ENCODE data around the gene EIF5B.
"Not testable (repeated sequence)": the region's sequence is repeated elsewhere in the genome, so short reads cannot be mapped to it uniquely, and the experiment has no call there.

The EIF5B gene

DNA sequence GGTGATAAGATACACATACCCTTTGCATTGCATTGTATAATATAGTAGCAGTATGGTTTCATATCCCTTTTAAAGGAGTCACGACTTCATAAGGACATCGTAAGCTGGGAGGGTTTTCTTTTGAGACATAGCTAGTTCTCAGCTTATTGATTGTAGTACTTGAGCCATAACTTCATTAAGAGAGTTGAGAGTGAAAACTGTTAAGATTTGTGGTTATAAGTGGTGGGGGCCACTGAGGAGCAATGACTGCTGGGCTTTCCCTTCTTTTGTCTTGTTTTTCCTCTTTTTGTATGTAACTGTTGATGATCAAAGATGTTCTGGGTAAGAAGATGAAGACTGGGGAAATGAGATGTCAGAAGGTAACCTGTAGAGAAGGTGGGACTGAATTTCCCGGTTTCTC is 11.0 kb downstream of the EIF5B start:
- H3K4me3 ChIP-seq (ENCODE audit: low read depth, low read length): no peak overlapping the region
- no peak for TF ChIP-seq CTCF (conservative IDR thresholded peaks at IDR 0.05; ENCODE audit: low read depth, low read length)
- no peak for DNase-seq (ENCODE audit: low read depth)

DNA sequence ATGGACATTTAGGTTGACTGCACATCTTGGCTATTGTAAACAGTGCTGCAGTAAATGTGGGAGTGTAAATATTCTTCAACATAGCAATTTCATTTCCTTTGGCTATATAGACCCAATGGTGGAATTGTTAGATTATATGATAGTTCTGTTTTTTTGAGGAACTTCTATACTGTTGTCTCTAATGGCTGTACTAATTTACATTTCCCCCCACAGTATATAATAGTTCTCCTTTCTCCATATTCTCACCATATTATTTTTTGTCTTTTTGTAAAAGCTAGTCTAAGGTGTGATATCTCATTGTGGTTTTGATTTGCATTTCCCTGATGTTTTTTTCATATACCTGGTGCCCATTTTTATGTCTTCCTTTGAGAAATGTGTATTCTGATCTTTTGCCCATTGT is 13.0 kb downstream of the EIF5B start:
- DNase-seq (ENCODE audit: low read depth): no peak
- no peak overlapping the region for H3K4me3 ChIP-seq (ENCODE audit: low read depth, low read length)
- no peak for TF ChIP-seq CTCF (conservative IDR thresholded peaks at IDR 0.05; ENCODE audit: low read depth, low read length)

DNA sequence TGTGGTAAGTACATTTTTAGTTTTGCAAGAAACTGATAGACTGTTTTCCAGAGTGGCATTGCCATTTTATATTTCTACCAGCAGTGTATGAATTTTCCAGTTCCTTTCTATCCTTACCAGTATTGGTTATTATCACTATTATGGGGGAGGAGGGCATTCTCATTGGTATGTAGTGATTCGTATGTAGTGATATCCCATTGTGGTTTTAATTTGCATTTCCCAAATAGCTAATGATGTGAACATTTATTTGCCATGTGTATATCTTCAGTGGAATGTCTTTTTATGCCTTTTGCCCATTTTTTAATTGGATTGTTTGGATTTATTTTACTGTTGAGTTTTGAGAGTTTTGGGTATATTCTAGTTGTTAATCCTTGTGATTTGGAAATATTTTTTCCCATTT is 16.9 kb downstream of the EIF5B start:
- DNase-seq (ENCODE audit: low read depth): peak; percentile 11
- no peak overlapping the region for H3K4me3 ChIP-seq (ENCODE audit: low read depth, low read length)
- TF ChIP-seq CTCF (conservative IDR thresholded peaks at IDR 0.05; ENCODE audit: low read depth, low read length): no peak

- H3K4me3 ChIP-seq (ENCODE audit: low read depth, low read length); DNase-seq (ENCODE audit: low read depth): not testable (repeated sequence)
Observed at GRCh38 chr2:99354825-99355224, 17.6 kb downstream of the EIF5B start.

- H3K4me3 ChIP-seq (ENCODE audit: low read depth, low read length): no peak overlapping the region
- TF ChIP-seq CTCF (conservative IDR thresholded peaks at IDR 0.05; ENCODE audit: low read depth, low read length): no peak
- DNase-seq (ENCODE audit: low read depth): no peak
Observed at GRCh38 chr2:99356853-99357252, 19.7 kb downstream of the EIF5B start.

- DNase-seq (ENCODE audit: low read depth): no peak
- no peak for TF ChIP-seq CTCF (conservative IDR thresholded peaks at IDR 0.05; ENCODE audit: low read depth, low read length)
- H3K4me3 ChIP-seq (ENCODE audit: low read depth, low read length): no peak overlapping the region
Observed at GRCh38 chr2:99365661-99366060, 28.5 kb downstream of the EIF5B start.

GRCh38 chr2:99368854-99369253 is 31.7 kb downstream of the EIF5B start:
- not testable (repeated sequence) for H3K4me3 ChIP-seq (ENCODE audit: low read depth, low read length); DNase-seq (ENCODE audit: low read depth)

DNA sequence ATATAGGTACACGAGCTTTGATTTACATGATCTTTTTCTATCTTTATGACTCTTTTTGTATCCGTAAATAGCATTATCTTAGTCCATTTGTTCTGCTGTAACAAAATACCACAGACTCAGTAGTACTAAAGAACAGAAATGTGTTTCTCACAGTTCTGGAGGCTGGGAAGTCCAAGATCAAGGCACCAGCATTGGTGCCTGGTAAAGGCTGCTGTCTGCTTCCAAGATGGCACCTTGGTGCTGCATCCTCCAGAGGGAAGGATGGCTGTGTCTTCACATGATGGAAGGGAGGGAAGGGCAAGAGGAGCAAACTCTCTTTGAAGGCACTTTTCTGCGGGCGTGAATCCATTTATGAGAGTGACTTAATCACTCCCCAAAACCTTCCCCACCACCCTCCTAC is 36.0 kb downstream of the EIF5B start:
- H3K4me3 ChIP-seq (ENCODE audit: low read depth, low read length): no peak overlapping the region
- no peak for TF ChIP-seq CTCF (conservative IDR thresholded peaks at IDR 0.05; ENCODE audit: low read depth, low read length)
- DNase-seq (ENCODE audit: low read depth): no peak

Measured in choroid plexus epithelial cell (primary cell).